GM12875 (cell line): ENCODE data around the gene CORIN.
"Not testable (repeated sequence)": the region's sequence is repeated elsewhere in the genome, so short reads cannot be mapped to it uniquely, and the experiment has no call there.

Experiments
- H3K4me3 ChIP-seq: one replicate; pipeline ENCODE4 v1.5.1; 2011; ENCODE audit warnings: low read depth, low read length, control low read depth
- TF ChIP-seq, protein P1 (sequence below): IDR thresholded peaks from 2 replicates; pipeline ENCODE4 v1.5.1; 2011; ENCODE audit warnings: low read depth, mild to moderate bottlenecking, control low read depth, inconsistent platforms, low read length, moderate library complexity, borderline replicate concordance; ENCODE audit not compliant: insufficient read depth

Gene CORIN

DNA sequence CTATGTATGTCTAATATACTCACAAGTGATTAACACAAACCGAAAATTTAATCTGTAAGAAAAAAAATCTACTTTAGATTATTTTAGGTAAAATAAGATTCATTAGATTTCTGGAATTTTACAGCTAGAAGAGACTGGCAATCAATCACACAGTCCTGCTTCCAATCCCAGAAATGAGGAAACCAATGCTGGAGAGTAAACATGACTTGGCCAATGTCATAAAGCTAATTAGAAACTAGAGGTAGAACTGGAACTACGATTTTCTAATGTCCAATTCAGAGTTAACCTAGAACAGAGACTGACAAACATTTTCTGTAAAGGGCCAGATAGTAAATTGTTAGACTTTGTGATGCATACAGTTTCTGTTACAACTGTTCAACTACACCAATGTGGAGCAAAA is 123.6 kb downstream of the CORIN start:
- TF ChIP-seq, protein P1, sequence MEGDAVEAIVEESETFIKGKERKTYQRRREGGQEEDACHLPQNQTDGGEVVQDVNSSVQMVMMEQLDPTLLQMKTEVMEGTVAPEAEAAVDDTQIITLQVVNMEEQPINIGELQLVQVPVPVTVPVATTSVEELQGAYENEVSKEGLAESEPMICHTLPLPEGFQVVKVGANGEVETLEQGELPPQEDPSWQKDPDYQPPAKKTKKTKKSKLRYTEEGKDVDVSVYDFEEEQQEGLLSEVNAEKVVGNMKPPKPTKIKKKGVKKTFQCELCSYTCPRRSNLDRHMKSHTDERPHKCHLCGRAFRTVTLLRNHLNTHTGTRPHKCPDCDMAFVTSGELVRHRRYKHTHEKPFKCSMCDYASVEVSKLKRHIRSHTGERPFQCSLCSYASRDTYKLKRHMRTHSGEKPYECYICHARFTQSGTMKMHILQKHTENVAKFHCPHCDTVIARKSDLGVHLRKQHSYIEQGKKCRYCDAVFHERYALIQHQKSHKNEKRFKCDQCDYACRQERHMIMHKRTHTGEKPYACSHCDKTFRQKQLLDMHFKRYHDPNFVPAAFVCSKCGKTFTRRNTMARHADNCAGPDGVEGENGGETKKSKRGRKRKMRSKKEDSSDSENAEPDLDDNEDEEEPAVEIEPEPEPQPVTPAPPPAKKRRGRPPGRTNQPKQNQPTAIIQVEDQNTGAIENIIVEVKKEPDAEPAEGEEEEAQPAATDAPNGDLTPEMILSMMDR = no peak
- H3K4me3 ChIP-seq = no peak overlapping the region

DNA sequence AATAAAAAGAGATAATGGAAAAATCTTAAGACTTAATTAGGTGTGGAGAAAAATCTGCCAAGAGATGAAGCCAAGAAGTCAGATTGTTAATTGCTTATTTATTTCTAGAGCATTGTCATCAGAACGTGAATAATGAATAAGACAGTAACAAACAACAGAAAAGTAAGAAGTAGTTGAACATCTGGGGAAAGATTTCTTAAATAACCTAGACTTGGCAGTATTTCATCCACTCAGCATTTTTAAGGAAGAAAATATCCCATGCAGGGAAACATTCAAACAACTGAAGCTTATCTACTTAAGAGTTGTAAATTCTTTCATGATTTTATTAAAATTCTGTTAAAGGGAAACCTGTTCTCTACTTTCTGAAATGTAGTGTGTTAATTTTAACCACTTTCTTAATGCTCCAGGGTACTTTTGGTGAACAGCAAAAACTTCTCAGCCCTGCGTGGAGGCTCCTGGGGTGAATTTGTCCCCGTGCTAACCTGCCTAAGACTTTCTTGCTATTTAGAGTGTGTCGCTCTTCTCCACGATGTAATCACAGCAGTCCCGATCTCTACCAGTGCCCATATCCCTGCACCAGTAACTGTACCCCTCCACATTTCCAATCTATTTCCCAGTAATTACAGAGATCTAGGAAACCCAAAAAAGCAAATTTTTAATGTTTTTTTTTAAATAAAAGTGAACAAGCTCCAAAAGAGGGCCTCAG is 124.6 kb downstream of the CORIN start:
- no peak overlapping the region for H3K4me3 ChIP-seq

DNA sequence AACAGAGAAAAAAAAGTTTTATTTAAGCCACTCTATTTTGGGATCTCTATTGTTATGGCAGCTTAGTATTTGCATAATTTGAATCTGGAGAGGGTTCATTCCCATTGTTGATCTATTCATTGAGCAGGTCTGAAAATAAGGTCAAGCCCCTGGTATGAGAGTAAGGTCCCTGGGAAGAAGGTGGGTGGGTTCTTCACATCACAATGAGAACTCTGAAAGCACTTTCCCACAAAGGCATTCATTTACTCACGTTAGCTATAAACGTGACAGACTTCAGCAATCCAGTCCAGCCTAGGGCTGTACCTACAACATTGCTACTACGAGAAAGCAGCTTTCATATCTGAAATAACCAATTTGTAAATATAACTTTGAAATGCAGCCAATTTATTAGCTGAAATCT is 126.2 kb downstream of the CORIN start:
- TF ChIP-seq, protein P1 = no peak

More for the DNA sequence above, 124.6 kb downstream of the CORIN start:
- TF ChIP-seq, protein P1 = no peak

DNA sequence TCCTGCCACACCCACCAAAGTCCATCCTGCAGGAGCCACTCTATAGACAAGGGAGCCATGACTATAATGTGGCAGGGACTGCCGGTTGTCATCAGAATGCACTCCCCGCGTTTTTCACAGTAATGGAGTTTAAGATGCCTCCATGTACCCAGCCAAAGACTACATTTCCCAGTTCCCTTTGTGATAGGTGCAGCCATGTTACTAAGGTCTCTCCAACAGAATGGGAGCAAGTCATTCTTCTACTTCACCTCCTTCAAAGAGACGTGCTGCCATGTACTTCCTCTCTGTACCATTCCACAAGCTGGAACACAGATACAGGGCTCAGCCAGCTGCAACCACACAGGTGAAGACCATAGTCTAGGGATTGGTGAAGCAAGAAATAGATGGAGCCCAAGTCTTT is 126.7 kb downstream of the CORIN start:
- TF ChIP-seq, protein P1 = no peak
- H3K4me3 ChIP-seq = no peak overlapping the region

More for the DNA sequence above, 126.2 kb downstream of the CORIN start:
- H3K4me3 ChIP-seq = no peak overlapping the region

DNA sequence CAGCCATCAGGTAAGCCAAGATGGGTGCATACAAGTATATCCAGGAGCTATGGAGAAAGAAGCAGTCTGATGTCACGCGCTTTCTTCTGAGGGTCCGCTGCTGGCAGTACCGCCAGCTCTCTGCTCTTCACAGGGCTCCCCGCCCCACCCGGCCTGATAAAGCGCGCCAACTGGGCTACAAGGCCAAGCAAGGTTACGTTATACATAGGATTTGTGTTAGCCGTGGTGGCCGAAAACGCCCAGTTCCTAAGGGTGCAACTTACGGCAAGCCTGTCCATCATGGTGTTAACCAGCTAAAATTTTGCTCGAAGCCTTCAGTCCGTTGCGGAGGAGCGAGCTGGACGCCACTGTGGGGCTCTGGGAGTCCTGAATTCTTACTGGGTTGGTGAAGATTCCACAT is 131.5 kb downstream of the CORIN start:
- H3K4me3 ChIP-seq = not testable (repeated sequence)

DNA sequence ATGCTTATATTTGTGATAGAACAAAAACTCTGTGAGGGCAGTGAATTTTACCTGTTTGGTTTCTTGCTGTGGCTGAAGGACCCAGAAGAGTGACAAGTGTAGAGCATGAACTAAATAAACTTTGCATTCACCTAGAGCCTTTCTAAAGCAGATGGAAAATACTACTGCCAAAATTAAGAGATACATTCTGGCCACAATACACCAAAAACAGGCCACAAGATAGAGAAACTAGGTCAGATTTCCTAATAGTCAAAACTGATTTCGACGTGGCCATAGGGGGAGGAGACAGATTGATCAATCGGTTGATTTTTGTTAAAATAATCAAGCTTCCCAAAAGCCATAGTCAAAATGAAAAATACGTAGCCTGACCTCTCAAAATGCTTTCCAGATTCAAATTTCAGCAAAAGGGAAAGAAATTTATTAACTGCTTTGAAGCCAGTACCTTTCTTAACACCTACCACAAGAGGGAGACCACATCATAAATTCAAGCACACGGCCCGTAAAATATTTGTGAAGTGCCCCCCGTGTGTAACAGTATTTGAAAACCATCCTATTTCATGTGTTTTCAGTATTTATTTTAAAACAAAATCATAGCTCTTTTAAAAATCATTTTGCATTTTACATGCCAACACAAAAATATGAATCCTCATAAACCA is 132.4 kb downstream of the CORIN start:
- H3K4me3 ChIP-seq = no peak overlapping the region
- TF ChIP-seq, protein P1 = peak; percentile 21; the same call in 1 of the 2 replicates

DNA sequence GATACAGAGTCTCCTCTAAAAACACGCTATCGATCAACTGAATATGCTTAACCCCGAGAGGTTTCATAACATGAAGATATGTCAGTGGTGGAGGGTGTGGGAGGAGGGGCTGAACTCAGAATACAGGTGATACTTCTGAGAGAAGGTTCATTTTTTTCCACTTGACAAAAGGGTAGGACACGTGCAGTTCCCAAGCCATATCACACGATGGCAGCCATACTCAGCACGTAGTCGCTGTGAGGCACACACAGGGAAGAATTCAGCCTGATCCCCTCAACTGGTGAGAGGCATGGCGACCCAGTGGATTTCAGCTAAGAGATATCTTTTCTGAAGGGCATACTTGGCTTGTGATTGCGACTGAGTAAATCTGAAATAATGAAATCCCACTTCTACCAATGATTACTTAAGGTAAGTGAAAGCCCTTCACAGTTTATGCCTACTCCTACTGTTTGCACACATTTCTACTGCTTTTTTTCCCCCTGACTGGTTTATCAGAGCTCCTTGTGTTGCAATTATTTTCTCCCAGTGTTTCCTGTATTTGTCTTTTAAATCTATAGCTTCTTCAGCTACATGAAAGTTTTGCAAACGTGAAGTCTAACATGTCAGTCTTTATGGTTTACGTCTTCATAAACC is 133.1 kb downstream of the CORIN start:
- H3K4me3 ChIP-seq = no peak overlapping the region
- TF ChIP-seq, protein P1 = peak; percentile 53; the same call in 1 of the 2 replicates
